Stimulated activated CD8-positive, alpha-beta memory T cell treated with anti-CD3 and anti-CD28 coated beads, Interleukin-7, amount 100 ng/mL, for 4 hours (primary cell): ENCODE results near the gene MED15.

Experiments
- DNase-seq, 2 donors: peaks; one replicate each; pipeline ENCODE4 v3.0.0-alpha.2; 2020; ENCODE audit warnings: low read depth in 2 of 2

Gene MED15

GRCh38 chr22:20552443-20553401 lies 45.3 kb downstream of the MED15 start:
- no peak for DNase-seq

- DNase-seq, result no peak
Observed at GRCh38 chr22:20553947-20554741, 46.7 kb downstream of the MED15 start.

- DNase-seq, result no peak
Observed at GRCh38 chr22:20554824-20555223, 47.4 kb downstream of the MED15 start.

- DNase-seq, result no peak
Observed at GRCh38 chr22:20558534-20558933, 51.1 kb downstream of the MED15 start.

GRCh38 chr22:20559174-20559760 lies 51.9 kb downstream of the MED15 start:
- no peak for DNase-seq

GRCh38 chr22:20560716-20561115 lies 53.3 kb downstream of the MED15 start:
- no peak for DNase-seq

GRCh38 chr22:20561882-20562281 lies 54.5 kb downstream of the MED15 start:
- no peak for DNase-seq

- DNase-seq, result no peak
Observed at GRCh38 chr22:20562607-20563465, 55.4 kb downstream of the MED15 start.

GRCh38 chr22:20563466-20563906 lies 56.1 kb downstream of the MED15 start:
- DNase-seq, result no peak

GRCh38 chr22:20563941-20564371 lies 56.5 kb downstream of the MED15 start:
- DNase-seq, result no peak

- DNase-seq, result no peak
Observed at GRCh38 chr22:20565079-20565734, 57.8 kb downstream of the MED15 start.

- DNase-seq, result no peak
Observed at GRCh38 chr22:20565761-20566160, 58.4 kb downstream of the MED15 start.

GRCh38 chr22:20566420-20567260 lies 59.2 kb downstream of the MED15 start:
- peak in 1 of 2 donors; percentile 50 for DNase-seq

- no peak for DNase-seq
Observed at GRCh38 chr22:20567371-20567847, 60.0 kb downstream of the MED15 start.

- DNase-seq, result no peak
Observed at GRCh38 chr22:20567993-20568417, 60.6 kb downstream of the MED15 start.

- DNase-seq, result no peak
Observed at GRCh38 chr22:20568502-20569058, 61.2 kb downstream of the MED15 start.

GRCh38 chr22:20569059-20570058 lies 61.9 kb downstream of the MED15 start:
- DNase-seq, result peak; percentile 52 to 69

- no peak for DNase-seq
Observed at GRCh38 chr22:20571078-20571503, 63.7 kb downstream of the MED15 start.
